ENCODE measurements around the gene HINT2.
A peak's percentile ranks its signal among the peaks of the same experiment; 100 is the strongest.

Gene HINT2

GRCh38 chr9:35829084-35829763 lies 14.4 kb upstream of the HINT2 start, which contains the start of gene TMEM8B:
TMEM8B (plus strand) TSS chr9:35829228; CDS start chr9:35829448, 220 bp downstream.
- peak; percentile 89 for ATAC-seq (ENCODE audit: low read depth)
- Histone ChIP-seq H3K36me3 (ENCODE audit: low read depth) (no peaks in the 10 kb centered on the region), H3K4me3 (ENCODE audit: severe bottlenecking) (peak within 1 kb of the TSS; percentile 67), H3K9me3 (ENCODE audit: severe bottlenecking) (no peaks in the 10 kb centered on the region), H3K27me3 (ENCODE audit: insufficient read depth, poor library complexity, severe bottlenecking) (no peaks in the 10 kb centered on the region), H3K4me1 (ENCODE audit: insufficient read depth, poor library complexity, severe bottlenecking) (peaks cover 3% of the 10 kb centered on the region), H3K27ac (ENCODE audit: poor library complexity, severe bottlenecking) (peak within 1 kb of the TSS; percentile 23)
- peak; percentile 95 for DNase-seq (ENCODE audit: low spot score)
- no peak for TF ChIP-seq CTCF (IDR thresholded peaks at IDR 0.05; ENCODE audit: poor library complexity, severe bottlenecking)

GRCh38 chr9:35828716-35829083 lies 13.9 kb upstream of the HINT2 start, which contains the start of gene FAM221B:
FAM221B (minus strand) TSS chr9:35828732; CDS start chr9:35826161, 2,571 bp downstream.
- TF ChIP-seq CTCF (IDR thresholded peaks at IDR 0.05; ENCODE audit: poor library complexity, severe bottlenecking), result no peak
- Histone ChIP-seq H3K4me1 (ENCODE audit: insufficient read depth, poor library complexity, severe bottlenecking) (peaks cover 3% of the 10 kb centered on the region), H3K27ac (ENCODE audit: poor library complexity, severe bottlenecking) (peak within 1 kb of the TSS; percentile 23), H3K9me3 (ENCODE audit: severe bottlenecking) (no peaks in the 10 kb centered on the region), H3K36me3 (ENCODE audit: low read depth) (no peaks in the 10 kb centered on the region), H3K27me3 (ENCODE audit: insufficient read depth, poor library complexity, severe bottlenecking) (no peaks in the 10 kb centered on the region), H3K4me3 (ENCODE audit: severe bottlenecking) (peak within 1 kb of the TSS; percentile 67)
- peak; percentile 15 for ATAC-seq (ENCODE audit: low read depth)
- DNase-seq (ENCODE audit: low spot score), result no peak

- DNase-seq (ENCODE audit: low spot score), result no peak
- Histone ChIP-seq H3K4me1 (ENCODE audit: insufficient read depth, poor library complexity, severe bottlenecking) (peaks cover 3% of the 10 kb centered on the region), H3K9me3 (ENCODE audit: severe bottlenecking) (no peaks in the 10 kb centered on the region), H3K27me3 (ENCODE audit: insufficient read depth, poor library complexity, severe bottlenecking) (no peaks in the 10 kb centered on the region), H3K27ac (ENCODE audit: poor library complexity, severe bottlenecking) (no peak overlapping the region), H3K36me3 (ENCODE audit: low read depth) (no peaks in the 10 kb centered on the region), H3K4me3 (ENCODE audit: severe bottlenecking) (no peak overlapping the region)
- ATAC-seq (ENCODE audit: low read depth), result no peak
- TF ChIP-seq CTCF (IDR thresholded peaks at IDR 0.05; ENCODE audit: poor library complexity, severe bottlenecking), result no peak
Measured at GRCh38 chr9:35827486-35827885, 12.6 kb upstream of the HINT2 start.

- Histone ChIP-seq H3K4me1 (ENCODE audit: insufficient read depth, poor library complexity, severe bottlenecking) (peaks cover 3% of the 10 kb centered on the region), H3K4me3 (ENCODE audit: severe bottlenecking) (no peak overlapping the region), H3K27ac (ENCODE audit: poor library complexity, severe bottlenecking) (no peak overlapping the region), H3K9me3 (ENCODE audit: severe bottlenecking) (no peaks in the 10 kb centered on the region), H3K36me3 (ENCODE audit: low read depth) (no peaks in the 10 kb centered on the region), H3K27me3 (ENCODE audit: insufficient read depth, poor library complexity, severe bottlenecking) (no peaks in the 10 kb centered on the region)
- no peak for DNase-seq (ENCODE audit: low spot score)
- peak; percentile 85 for TF ChIP-seq CTCF (IDR thresholded peaks at IDR 0.05; ENCODE audit: poor library complexity, severe bottlenecking)
- peak; percentile 59 for ATAC-seq (ENCODE audit: low read depth)
Measured at GRCh38 chr9:35826071-35826701, 11.3 kb upstream of the HINT2 start.

- no peak for ATAC-seq (ENCODE audit: low read depth)
- Histone ChIP-seq H3K4me1 (ENCODE audit: insufficient read depth, poor library complexity, severe bottlenecking) (no peaks in the 10 kb centered on the region), H3K36me3 (ENCODE audit: low read depth) (no peaks in the 10 kb centered on the region), H3K9me3 (ENCODE audit: severe bottlenecking) (no peaks in the 10 kb centered on the region), H3K4me3 (ENCODE audit: severe bottlenecking) (no peak overlapping the region), H3K27me3 (ENCODE audit: insufficient read depth, poor library complexity, severe bottlenecking) (no peaks in the 10 kb centered on the region), H3K27ac (ENCODE audit: poor library complexity, severe bottlenecking) (no peak overlapping the region)
- no peak for TF ChIP-seq CTCF (IDR thresholded peaks at IDR 0.05; ENCODE audit: poor library complexity, severe bottlenecking)
- peak; percentile 4 for DNase-seq (ENCODE audit: low spot score)
Measured at GRCh38 chr9:35822926-35823325, 8.1 kb upstream of the HINT2 start.

Measured in RWPE2 (cell line).